GM12878 (cell line): ENCODE data around the gene PSME3IP1. TPM values are rescaled to one million over a fixed set of nuclear protein-coding genes. Genes with fewer than 3 reads are reported as not detected.

Experiments used
- CBX5 ChIP-seq: sonication (generic); IDR thresholded peaks from 2 replicates; pipeline ENCODE4 v1.6.1; 2016; ENCODE audit warnings: low read depth, moderate library complexity, mild to moderate bottlenecking, inconsistent platforms
- CEBPB ChIP-seq, 2 experiments: fragments of 150-350 bp in 1 of 2; IDR thresholded peaks; 2 replicates each; pipeline ENCODE4 v1.6.1; 2012 to 2014; ENCODE audit warnings: low read depth in 2 of 2, low read length in 2 of 2, borderline replicate concordance in 1 of 2, inconsistent platforms in 1 of 2
- E2F4 ChIP-seq: IDR thresholded peaks from 2 replicates; pipeline ENCODE4 v1.6.1; 2012; ENCODE audit warnings: low read depth, low read length, improper control_type of control experiment
- HDAC6 ChIP-seq: fragments of 200-600 bp; sonication (generic); IDR thresholded peaks from one replicate; pipeline ENCODE4 v1.8.0; 2017; ENCODE audit warnings: antibody characterized with exemption; ENCODE audit not compliant: unreplicated experiment
- IRF4 ChIP-seq: IDR thresholded peaks from 2 replicates; pipeline ENCODE4 v1.6.1; 2011; ENCODE audit warnings: low read depth, low read length
- MLLT1 ChIP-seq: fragments of 450-650 bp; IDR thresholded peaks from 2 replicates; pipeline ENCODE4 v1.6.1; 2016; ENCODE audit warnings: mild to moderate bottlenecking
- NR2F1 ChIP-seq: fragments of 450-650 bp; conservative IDR thresholded peaks from 2 replicates; pipeline ENCODE4 v1.6.1; 2017; ENCODE audit warnings: mild to moderate bottlenecking
- SIX5 ChIP-seq: IDR thresholded peaks from 2 replicates; pipeline ENCODE4 v1.6.1; 2011; ENCODE audit warnings: mild to moderate bottlenecking, low read depth, low read length, moderate library complexity; ENCODE audit not compliant: severe bottlenecking
- YBX1 ChIP-seq: fragments of 450-650 bp; IDR thresholded peaks from 2 replicates; pipeline ENCODE4 v1.6.1; 2016; ENCODE audit warnings: antibody characterized with exemption
- ZNF592 ChIP-seq: fragments of 450-650 bp; IDR thresholded peaks from 2 replicates; pipeline ENCODE4 v1.6.1; 2017; ENCODE audit warnings: mild to moderate bottlenecking, moderate library complexity
- polyA plus RNA-seq, 11 experiments: library from polyadenylated mRNA; depleted of rRNA in 4 of 11; unstranded in 6 of 11; stranded (reverse) in 5 of 11; fragments of >200 nt; fragmentation: Nextera tagmentation in 4 of 11; fragmentation: Illumina TruSeq in 1 of 11; extraction: Ambion mirVana in 4 of 11; extraction: Trizol in 1 of 11; gene quantifications; 1 replicate in 1 of 11; 2 replicates in 10 of 11; pipeline versions ENCODE4 v1.2.1 to v1.2.3, GENCODE V29; 2011 to 2016; ENCODE audit warnings: inconsistent platforms in 2 of 11, missing spikeins in 2 of 11, low read depth in 1 of 11
- total RNA-seq, 4 experiments: library from RNA; depleted of rRNA in 3 of 4; stranded (reverse); fragments of >200 nt in 3 of 4; fragmentation: Illumina TruSeq in 1 of 4; extraction: Trizol in 1 of 4; gene quantifications; 2 replicates each; pipeline versions ENCODE4 v1.2.1 to v1.2.3, GENCODE V29; 2013 to 2021
- TF ChIP-seq, protein P1 (sequence below): fragments of 450-650 bp; IDR thresholded peaks from 2 replicates; pipeline ENCODE4 v1.6.1; 2016; ENCODE audit warnings: mild to moderate bottlenecking, moderate library complexity, borderline replicate concordance
- TF ChIP-seq, protein P2 (sequence below): fragments of 450-650 bp; IDR thresholded peaks from 2 replicates; pipeline ENCODE4 v1.6.1; 2016; ENCODE audit warnings: mild to moderate bottlenecking

Gene PSME3IP1
- total and polyA plus RNA-seq, 10 of the 15 experiments (the other 5 are each of a cell fraction or from before 2014, with no cell fraction given), result 67.9 to 174 (median 111) TPM

DNA sequence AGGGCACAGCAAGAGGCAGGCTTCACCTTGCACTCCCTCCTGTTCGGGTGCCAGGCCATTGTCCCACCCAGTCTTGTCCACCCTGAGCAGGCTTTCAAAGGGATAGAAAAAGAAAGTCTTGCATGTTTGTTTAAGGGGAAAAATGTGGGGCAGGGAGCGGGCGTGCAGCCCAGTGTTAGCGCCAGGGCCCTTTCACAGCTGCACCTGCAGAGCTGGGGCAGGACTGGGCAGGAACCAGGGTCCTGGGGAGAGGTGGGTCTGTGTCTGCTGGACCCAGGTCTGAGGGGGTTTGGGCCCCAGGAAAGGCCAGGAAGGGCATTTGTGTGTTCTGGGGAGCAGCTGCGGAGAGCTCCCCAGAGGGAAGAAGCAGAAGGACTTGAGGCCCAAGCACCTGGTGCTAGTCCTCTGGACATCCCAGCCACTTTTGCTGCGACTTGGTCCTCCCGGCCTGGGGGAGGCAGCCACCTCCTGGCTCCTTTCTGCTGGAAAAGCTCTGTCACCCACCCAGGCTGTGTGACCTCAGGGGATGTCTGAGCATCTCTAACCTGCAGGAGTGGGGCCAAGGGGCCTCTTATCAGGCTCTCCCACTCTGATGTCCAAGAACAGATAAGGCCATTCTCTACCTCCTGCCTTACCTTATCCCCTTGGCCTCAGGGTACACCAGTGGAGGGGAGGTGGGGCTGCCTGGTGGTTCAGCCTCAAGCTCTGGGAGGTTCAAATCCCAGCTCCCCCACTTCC lies 44.7 kb downstream of the PSME3IP1 start (continued):
- TF ChIP-seq, protein P1, sequence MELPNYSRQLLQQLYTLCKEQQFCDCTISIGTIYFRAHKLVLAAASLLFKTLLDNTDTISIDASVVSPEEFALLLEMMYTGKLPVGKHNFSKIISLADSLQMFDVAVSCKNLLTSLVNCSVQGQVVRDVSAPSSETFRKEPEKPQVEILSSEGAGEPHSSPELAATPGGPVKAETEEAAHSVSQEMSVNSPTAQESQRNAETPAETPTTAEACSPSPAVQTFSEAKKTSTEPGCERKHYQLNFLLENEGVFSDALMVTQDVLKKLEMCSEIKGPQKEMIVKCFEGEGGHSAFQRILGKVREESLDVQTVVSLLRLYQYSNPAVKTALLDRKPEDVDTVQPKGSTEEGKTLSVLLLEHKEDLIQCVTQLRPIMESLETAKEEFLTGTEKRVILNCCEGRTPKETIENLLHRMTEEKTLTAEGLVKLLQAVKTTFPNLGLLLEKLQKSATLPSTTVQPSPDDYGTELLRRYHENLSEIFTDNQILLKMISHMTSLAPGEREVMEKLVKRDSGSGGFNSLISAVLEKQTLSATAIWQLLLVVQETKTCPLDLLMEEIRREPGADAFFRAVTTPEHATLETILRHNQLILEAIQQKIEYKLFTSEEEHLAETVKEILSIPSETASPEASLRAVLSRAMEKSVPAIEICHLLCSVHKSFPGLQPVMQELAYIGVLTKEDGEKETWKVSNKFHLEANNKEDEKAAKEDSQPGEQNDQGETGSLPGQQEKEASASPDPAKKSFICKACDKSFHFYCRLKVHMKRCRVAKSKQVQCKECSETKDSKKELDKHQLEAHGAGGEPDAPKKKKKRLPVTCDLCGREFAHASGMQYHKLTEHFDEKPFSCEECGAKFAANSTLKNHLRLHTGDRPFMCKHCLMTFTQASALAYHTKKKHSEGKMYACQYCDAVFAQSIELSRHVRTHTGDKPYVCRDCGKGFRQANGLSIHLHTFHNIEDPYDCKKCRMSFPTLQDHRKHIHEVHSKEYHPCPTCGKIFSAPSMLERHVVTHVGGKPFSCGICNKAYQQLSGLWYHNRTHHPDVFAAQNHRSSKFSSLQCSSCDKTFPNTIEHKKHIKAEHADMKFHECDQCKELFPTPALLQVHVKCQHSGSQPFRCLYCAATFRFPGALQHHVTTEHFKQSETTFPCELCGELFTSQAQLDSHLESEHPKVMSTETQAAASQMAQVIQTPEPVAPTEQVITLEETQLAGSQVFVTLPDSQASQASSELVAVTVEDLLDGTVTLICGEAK, result no peak
- TF ChIP-seq CEBPB (IDR thresholded peaks at IDR 0.05; ENCODE audit: borderline replicate concordance in 1 of 2, low read depth in 2 of 2, low read length in 2 of 2), result no peak
- no peak for TF ChIP-seq NR2F1
- no peak for TF ChIP-seq MLLT1
- no peak for TF ChIP-seq IRF4
- TF ChIP-seq YBX1, result no peak
- no peak for TF ChIP-seq CBX5
- no peak for TF ChIP-seq SIX5
- TF ChIP-seq E2F4, result no peak
- TF ChIP-seq ZNF592, result no peak
- no peak for TF ChIP-seq HDAC6
- TF ChIP-seq, protein P2, sequence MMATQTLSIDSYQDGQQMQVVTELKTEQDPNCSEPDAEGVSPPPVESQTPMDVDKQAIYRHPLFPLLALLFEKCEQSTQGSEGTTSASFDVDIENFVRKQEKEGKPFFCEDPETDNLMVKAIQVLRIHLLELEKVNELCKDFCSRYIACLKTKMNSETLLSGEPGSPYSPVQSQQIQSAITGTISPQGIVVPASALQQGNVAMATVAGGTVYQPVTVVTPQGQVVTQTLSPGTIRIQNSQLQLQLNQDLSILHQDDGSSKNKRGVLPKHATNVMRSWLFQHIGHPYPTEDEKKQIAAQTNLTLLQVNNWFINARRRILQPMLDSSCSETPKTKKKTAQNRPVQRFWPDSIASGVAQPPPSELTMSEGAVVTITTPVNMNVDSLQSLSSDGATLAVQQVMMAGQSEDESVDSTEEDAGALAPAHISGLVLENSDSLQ, result no peak
